ENCODE data around the gene C2orf92.
"Not testable (repeated sequence)": the region's sequence is repeated elsewhere in the genome, so short reads cannot be mapped to it uniquely, and the experiment has no call there.

Gene C2orf92

GRCh38 chr2:97695744-97696143, 26.2 kb downstream of the C2orf92 start:
- no peak for DNase-seq

- peak; percentile 69 to 70 for DNase-seq
Observed at GRCh38 chr2:97697252-97698235, 28.0 kb downstream of the C2orf92 start.

- DNase-seq, result no peak
Observed at GRCh38 chr2:97698530-97698929, 29.0 kb downstream of the C2orf92 start.

GRCh38 chr2:97699765-97700444, 30.4 kb downstream of the C2orf92 start:
- peak; percentile 13 to 49 for DNase-seq

- no peak for DNase-seq
Observed at GRCh38 chr2:97701186-97701585, 31.7 kb downstream of the C2orf92 start.

GRCh38 chr2:97701851-97702465, 32.4 kb downstream of the C2orf92 start:
- DNase-seq, result no peak

GRCh38 chr2:97702731-97703470, 33.4 kb downstream of the C2orf92 start:
- DNase-seq, result no peak

GRCh38 chr2:97703741-97704140, 34.2 kb downstream of the C2orf92 start:
- no peak for DNase-seq

GRCh38 chr2:97704989-97705388, 35.5 kb downstream of the C2orf92 start:
- no peak for DNase-seq

- DNase-seq, result no peak
Observed at GRCh38 chr2:97706112-97706511, 36.6 kb downstream of the C2orf92 start.

GRCh38 chr2:97706708-97707345, 37.3 kb downstream of the C2orf92 start:
- DNase-seq, result no peak

GRCh38 chr2:97707362-97708047, 38.0 kb downstream of the C2orf92 start:
- no peak for DNase-seq

- no peak for DNase-seq
Observed at GRCh38 chr2:97708048-97708380, 38.5 kb downstream of the C2orf92 start.

- DNase-seq, result no peak
Observed at GRCh38 chr2:97708608-97709007, 39.1 kb downstream of the C2orf92 start.

GRCh38 chr2:97711394-97711711, 41.8 kb downstream of the C2orf92 start:
- DNase-seq, result no peak

- not testable (repeated sequence) for DNase-seq
Observed at GRCh38 chr2:97712175-97712574, 42.7 kb downstream of the C2orf92 start.

GRCh38 chr2:97712693-97713295, 43.3 kb downstream of the C2orf92 start:
- no peak for DNase-seq

GRCh38 chr2:97713296-97714083, 44.0 kb downstream of the C2orf92 start, which contains the start of gene ZAP70:
TSS of gene ZAP70 (plus strand) at chr2:97713576. CDS start at chr2:97724037, 10,461 bp downstream.
- no peak for DNase-seq

- DNase-seq, result no peak
Observed at GRCh38 chr2:97714084-97714949, 44.8 kb downstream of the C2orf92 start.
